Right ventricle myocardium superior (tissue), 1 donor: Measurements from ENCODE around the gene PIGL. TPM values are rescaled to one million over a fixed set of nuclear protein-coding genes. Genes with fewer than 3 reads are reported as not detected.
"Not testable (repeated sequence)": the region's sequence is repeated elsewhere in the genome, so short reads cannot be mapped to it uniquely, and the experiment has no call there.

Experiments
- ATAC-seq: fragments of 200-7000 bp; cut with Tn5 transposase; one replicate; pipeline ENCODE4 v1.9.1; 2020; ENCODE audit warnings: mild to moderate bottlenecking; ENCODE audit not compliant: poor library complexity
- DNase-seq: peaks from one replicate; pipeline ENCODE4 v3.0.0-alpha.2; 2020
- intact Hi-C: fragments of 100-400 bp; cut with DNase I; formaldehyde crosslinking; loops from one replicate; pipeline ENCODE4 v1.11.2; 2022
- total RNA-seq: library from RNA; stranded (reverse); fragmentation: NEBNext Ultra II Directional; extraction: Animal tissue kit (Norgen Biotek cat#: 25700); gene quantifications from one replicate; pipeline ENCODE4 v1.2.1, GENCODE V29; 2021
- donor health status: DM: no; HTN: yes; CAD: no; lungs with severe emphysema.

The PIGL gene
- total RNA-seq, 1 donor from 2014 or later = 8.2 TPM

DNA sequence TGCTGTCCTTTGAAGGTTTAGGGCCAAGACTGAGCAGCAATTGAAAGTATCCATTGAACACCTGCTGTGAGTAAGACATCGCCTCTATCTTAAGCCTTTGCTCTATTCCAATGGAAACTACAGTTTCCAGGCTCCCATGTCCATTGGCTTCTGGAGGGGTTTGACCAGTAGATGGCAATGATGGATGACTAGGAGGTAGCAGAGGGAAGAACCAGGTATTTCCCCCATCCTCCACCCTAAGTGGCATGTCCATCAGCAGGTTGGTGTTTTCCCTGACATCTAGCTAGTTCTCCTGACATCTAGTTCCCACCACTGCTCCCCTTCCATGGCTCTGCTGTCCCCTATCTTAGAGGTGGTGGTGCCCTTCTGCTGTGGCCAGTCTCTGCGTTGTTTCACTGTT lies 77.5 kb downstream of the PIGL start:
- intact Hi-C loops = no loop called here
- ATAC-seq = no peak
- DNase-seq = no peak

DNA sequence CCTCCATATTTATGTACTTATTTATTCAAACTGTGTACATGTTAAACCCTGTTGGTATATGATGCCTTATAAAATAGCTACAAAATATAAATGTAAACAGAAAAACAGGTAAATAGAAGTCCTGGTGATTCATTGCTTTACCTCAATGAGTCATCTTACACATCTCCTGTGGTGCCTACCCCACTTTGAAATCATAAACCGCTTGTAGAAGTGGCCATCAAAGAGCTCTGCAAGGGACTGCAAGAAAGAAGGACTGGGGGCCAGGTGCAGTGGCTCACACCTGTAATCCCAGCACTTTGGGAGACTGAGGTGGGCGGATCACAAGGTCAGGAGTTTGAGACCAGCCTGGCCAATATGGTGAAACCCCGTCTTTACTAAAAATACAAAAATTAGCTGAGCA lies 79.1 kb downstream of the PIGL start:
- intact Hi-C loops = not testable (repeated sequence)

DNA sequence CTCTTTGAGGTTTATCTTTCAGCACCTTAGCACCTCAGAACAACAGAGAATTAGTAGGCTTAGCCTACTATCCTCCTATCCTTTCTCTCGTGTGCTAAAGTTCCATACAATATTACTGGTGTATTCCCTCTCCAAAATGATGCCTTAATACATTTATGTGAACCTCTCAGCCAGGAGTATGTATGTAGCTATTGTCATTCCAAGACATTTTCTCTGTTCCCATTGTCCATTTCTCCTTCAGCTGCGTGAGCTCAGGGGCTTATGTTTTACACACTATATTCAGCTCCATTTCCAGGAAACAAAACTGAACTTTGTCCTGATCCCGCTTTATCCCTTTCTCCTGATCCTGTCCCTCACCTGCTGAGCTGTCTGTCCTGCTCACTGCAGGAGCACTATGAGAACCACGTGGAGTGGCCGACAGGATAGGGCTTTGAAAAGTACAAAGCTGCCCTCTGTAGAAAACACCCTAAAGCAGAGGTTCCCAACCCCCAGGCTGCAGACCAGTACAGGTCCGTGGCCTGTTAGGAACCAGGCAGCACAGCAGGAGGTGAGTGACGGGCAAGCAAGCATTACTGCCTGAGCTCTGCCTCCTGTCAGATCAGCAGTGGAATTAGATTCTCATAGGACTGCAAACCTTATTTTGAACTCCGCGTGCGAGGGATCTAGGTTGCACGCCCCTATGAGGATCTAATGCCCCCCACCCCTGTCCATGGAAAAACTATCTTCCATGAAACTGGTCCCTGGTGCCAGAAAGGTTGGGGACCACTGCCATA lies 80.5 kb downstream of the PIGL start:
- DNase-seq (no peak), ATAC-seq (no peak)
- intact Hi-C loops = no loop called here

More for the DNA sequence above, 79.1 kb downstream of the PIGL start:
- DNase-seq, ATAC-seq: not testable (repeated sequence)

DNA sequence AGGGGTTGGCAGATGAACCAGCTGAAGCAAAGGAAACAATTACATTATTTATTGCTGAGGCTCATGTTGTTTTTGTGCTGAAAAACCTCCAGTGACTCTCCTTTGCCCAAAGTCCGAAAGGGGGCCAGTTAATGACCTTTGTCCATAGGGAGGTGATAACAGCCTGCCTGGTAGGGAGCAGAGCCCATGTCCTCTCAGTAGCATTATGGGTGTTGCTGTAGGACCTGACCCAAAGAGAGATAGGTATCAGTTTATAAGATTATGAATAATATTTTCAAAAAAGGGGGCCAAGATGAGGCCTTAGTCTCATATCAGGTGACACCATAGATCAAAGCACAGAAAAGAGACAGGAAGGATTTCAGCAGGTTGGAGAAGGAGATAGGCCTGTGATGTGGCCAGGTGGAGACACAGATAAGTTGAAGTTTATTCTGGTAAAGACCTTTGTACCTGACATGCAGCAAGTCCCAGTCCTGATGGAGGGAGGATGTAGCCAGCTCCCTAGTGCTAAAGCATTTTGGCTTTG lies 81.2 kb downstream of the PIGL start:
- DNase-seq (no peak), ATAC-seq (no peak)
- intact Hi-C loops = no loop called here

DNA sequence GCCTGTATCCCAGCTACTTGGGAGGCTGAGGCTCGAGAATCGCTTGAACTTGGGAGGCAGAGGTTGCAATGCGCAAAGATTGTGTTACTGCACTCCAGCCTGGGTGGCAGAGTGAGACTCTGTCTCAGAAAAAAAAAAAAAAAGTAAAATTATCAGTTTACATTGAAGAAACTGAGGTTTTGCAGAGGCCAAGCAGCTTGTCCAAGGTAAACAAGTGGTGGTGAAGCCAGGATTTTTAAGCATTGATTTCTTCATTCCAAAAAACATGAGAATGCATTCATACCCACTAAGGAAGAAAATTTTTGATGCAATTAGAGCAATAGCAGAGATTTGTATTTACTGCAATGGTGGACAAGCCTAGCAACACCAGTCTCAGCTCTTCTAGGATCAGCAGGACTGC lies 83.5 kb downstream of the PIGL start:
- ATAC-seq (no peak), DNase-seq (no peak)
- intact Hi-C loops = no loop called here

DNA sequence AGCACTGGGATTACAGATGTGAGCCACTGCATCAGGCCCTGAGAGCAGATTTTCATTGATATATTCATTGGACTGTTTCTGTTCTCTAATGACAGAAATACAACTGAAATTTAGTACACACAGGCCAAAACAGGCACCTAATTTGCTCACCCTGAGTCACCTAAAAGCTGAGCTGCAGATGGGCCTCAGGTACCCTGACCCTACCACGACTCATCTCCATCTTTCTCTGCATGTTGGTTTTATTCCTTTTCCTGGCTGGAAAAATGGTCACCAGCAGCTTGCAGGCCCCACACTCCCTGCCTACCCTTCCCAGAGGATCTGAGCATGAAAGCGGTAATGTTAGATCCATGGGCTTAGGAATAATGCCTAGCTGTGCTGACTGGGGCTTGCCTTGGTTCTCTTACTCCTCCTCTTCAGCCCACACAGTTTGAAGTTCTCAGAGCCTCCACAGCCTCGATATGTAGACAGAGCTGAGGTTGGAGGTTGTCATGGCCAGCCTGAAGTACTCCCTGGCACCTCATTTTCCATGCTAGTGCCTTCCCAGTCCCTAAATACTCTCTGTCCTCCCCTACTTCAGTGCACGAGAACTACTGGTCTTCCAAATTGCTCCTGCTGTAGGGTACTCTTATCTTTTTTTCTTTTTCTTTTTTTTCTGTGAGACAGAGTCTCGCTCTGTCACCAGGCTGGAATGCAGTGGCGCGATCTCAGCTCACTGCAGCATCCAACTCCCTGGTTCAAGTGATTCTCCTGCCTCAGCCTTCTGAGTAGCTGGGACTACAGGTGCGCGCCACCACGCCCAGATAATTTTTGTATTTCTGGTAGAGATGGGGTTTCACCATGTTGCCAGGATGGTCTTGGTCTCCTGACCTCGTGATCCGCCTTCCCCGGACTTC lies 85.2 kb downstream of the PIGL start:
- DNase-seq (no peak), ATAC-seq (no peak)
- intact Hi-C loops = no loop called here

DNA sequence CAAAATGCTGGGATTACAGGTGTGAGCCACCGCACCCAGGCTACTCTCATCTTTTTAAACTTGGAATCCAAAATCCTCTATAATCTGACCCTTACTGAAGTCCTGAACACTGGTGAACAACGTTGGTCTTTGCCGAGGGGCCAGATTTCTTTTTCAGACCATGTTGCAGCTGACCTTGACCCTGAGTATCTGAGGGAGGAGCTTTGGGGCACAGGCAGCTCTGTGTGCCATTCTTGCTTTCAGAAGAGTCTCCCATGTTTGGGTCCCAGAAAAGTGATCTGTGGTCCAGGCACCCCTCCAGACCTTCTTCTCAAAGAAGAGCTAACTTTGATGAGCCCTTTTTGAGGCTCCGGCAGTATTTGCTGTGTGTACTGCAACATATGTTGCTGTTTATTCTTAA lies 85.8 kb downstream of the PIGL start:
- intact Hi-C loops = no loop called here
- ATAC-seq (no peak), DNase-seq (no peak)

DNA sequence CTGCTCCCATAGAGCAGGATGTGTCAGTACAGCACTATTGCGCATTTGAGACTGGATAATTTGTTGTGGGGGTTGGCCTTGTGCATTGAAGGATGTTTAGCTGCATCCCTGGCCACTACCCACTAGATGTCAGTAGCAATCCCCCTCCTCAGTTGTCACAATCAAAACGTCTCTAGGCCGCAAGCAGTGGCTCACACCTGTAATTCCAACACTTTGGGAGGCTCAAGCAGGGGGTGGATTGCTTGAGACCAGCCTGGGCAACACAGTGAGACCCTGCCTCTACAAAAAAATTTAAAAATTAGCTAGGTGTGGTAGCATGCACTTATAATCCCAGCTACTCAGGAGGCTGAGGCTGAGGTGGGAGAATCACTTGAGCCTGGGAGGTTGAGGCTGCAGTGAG lies 87.8 kb downstream of the PIGL start:
- no peak for DNase-seq
- ATAC-seq = no peak
- intact Hi-C loops = no loop called here

DNA sequence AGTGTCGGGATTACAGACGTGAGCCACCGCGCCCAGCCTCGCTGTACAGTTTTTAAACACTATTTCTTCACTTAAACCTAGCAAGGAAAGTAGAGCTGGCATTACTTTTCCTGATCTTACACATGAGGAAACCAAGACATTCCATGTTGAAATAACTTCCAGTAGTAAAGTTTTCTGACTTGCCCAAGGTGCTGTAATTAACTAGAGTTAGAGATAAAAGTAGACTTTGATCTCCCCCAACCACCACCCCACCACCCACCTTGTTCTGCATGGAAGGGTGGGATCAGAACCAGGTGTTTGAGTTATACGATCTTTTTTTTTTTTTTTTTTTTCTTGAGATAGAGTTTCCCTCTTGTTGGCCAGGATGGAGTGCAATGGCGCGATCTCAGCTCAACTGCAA lies 89.2 kb downstream of the PIGL start:
- intact Hi-C loops = no loop called here
- DNase-seq (no peak), ATAC-seq (no peak)

DNA sequence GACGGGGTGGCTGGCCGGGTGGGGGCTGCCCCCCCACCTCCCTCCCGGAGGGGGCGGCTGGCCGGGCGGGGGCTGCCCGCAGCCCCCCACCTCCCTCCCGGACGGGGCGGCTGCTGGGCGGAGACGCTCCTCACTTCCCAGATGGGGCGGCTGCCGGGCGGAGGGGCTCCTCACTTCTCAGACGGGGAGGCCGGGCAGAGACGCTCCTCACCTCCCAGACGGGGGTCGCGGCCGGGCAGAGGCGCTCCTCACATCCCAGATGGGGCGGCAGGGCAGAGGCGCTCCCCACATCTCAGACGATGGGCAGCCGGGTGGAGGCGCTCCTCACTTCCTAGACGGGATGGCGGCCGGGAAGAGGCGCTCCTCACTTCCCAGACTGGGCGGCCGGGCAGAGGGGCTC lies 95.1 kb downstream of the PIGL start:
- intact Hi-C loops, ATAC-seq, DNase-seq: not testable (repeated sequence)

DNA sequence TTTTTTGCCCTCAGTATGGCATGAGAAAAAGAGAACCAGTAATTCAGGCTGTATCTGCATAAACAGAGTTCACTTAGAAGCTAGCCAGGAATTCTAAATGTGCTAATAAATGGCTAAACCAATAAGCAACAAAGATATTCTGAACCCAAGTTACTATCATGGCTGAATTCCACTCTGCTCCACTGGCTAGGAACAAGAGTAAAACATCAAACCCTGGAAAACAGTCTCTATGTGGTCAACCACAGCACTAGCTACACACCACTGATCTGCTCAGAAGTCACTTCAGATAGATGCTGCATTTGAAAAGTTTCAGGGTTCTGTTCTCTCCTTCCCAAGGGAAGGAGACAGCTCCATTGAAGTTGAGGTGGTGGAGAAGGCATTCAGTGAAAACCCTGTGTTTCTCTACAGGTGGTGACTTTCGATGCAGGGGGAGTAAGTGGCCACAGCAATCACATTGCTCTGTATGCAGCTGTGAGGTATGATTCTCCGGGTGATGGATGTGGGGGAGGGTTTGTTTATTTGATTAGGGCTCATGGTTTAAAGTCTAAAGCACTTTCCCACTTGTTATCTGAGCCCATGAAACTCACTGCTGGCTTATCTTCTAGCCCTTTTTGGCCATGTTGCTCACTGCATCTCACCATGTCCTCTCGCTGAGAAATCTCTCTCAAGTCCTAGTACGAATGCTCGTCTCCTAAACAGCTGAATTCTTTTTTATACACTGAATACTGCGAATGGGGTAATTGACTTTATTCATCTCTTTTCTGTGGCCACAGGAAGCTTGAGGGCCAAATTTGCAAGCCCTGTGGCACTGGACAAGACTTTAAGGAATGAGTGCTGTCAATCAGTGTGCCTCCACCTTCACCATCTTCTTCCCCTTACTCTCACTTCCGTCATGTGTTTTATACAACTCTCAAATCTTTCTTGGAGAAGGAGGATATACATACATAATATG lies 96.4 kb downstream of the PIGL start:
- intact Hi-C loops = no loop called here
- no peak for ATAC-seq

DNA sequence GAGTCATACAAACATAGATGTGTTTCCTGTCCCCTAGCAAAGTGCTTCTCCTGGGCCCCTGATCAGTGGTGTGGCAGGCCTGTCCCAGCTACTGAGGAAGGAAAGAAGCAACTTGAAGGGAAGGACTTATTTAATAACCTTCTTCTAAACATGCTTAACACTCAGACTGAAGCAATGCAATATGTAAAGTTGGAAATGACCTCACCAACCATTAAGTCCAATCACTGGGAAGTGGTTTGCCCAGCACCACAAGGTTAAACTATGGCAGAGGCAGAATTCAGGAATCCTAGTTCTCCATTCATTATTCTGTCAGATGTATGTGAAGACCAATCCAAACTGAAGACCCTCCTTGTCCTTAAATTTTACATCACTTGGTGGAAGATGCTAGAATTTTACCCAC lies 97.2 kb downstream of the PIGL start:
- DNase-seq = no peak
- ATAC-seq = no peak
- intact Hi-C loops = no loop called here

More for the DNA sequence above, 96.4 kb downstream of the PIGL start:
- DNase-seq = no peak

DNA sequence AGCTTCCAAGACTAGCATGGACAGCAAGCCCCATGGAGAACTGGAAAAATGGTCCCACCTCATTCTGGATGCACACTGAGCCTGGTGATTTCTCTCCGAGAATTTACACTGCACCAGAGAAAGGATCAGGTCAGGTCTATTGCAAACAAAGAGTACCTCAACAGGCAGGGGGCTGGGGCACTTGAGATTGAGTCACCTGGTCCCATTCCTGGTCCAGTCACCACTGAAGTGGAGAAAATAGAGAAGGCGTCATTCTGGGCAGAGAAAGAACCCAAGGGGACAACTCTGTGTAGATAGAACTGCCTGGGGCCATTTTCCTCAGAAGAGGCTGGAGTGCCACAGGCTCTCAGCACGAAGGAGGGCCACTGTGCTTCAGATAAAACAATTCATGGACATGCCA lies 97.8 kb downstream of the PIGL start:
- ATAC-seq (no peak), DNase-seq (no peak)
- intact Hi-C loops = no loop called here

DNA sequence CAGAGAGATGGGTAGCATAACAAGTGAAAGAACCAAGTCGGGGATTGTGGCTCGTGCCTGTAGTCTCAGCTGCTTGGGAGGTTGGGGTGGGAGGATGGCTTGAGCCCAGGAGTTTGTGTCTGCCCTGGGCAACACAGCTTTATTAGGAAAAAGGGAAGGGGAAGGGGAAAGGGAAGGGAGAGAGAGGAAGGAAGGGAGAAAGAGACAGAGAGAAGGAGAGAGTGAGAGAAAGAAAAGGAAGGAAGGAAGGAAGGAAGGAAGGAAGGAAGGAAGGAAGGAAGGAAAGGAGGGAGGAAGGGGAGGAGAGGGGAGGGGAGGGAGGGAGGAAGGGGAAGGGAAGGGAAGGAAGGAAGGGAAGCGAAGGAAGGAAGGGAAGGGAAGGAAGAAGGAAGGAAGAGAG lies 103.0 kb downstream of the PIGL start:
- intact Hi-C loops = no loop called here
- no peak for DNase-seq
- ATAC-seq = no peak

DNA sequence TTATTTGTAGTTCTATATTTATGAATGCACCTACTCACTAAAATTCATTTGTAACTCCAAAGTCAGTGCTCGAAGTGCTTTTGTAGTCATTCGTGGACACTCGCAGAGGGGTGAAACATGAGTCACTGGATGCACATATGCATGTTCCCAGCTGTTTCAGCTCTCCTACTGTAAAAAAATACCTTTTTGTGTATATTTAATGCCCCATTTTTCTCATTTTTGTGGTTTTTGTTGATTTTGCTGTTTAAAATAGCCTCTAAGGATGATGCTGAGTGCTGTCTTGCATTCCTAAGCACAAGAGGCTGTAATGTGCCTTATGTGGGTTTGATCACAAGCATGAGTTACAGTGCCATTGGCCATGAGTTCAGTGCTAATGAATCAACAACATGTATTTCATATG lies 105.6 kb downstream of the PIGL start:
- intact Hi-C loops = no loop called here
- ATAC-seq (no peak), DNase-seq (no peak)

DNA sequence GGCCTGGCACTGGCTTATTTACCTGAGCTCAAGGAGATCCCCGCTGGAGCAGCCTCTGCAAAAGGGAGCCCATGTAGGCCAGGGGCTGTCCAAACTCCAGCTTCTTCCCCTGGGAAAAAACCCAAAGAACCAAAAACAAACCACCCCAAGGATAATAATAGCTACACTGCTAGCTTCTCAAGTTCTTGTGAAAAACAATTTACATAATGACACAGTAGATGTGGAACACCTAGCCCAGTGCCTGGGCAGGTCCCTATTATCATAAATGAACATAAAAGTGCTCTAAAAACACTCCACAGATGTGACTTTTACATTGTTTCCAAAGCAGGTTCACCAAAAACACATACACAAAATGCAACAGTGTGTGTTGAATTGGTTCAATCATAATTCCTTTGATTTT lies 109.0 kb downstream of the PIGL start:
- intact Hi-C loops = no loop called here

DNA sequence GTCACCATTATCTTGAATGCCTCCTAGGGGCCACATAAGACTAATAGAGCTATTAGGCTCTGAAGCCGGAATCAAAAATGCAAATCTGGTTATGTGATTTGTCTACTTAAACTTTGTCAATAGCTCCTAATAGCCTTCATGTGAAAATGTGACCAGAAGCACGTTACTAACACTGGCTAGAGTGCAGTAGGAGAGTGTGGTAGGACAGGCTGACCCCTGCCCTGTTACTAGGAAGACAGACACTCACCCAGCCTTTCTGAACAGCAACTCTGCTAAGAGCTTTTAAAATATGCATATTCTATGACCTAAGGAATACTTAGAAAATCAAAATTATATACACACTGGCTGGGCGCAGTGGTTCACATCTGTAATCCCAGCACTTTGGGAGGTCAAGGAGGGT lies 110.0 kb downstream of the PIGL start:
- intact Hi-C loops = no loop called here
- DNase-seq (no peak), ATAC-seq (no peak)

More for the DNA sequence above, 109.0 kb downstream of the PIGL start:
- ATAC-seq = no peak
- DNase-seq = no peak

DNA sequence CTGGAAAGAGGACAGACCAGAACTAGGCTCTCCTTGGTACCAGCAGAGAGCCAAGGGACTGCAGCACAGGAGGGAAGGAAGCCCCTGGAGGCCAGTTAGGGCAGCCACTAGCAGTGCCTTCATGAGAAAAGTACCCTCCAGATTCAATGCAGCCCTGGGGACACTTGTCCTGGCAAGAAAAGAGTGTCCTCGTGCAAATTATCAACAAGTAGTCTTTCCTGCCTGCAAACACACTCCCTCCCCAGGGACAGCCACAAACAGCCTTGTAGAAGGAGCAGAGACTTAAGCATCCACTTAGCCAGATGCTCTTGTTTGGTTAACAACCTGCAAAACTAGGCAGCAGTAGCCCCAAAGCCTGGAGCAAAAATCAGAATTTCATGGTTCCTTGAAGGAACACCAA lies 112.0 kb downstream of the PIGL start:
- no peak for DNase-seq
- intact Hi-C loops = no loop called here
- no peak for ATAC-seq
